Nephron (organoid): ENCODE data around the gene GID4.

Experiments used
- H3K27ac Mint-ChIP-seq, 3 experiments: 2 replicates each; pipeline ENCODE4 v1.8.0; 2020; ENCODE audit warnings: mixed read lengths in 3 of 3, mild to moderate bottlenecking in 2 of 3, moderate library complexity in 1 of 3
- H3K27me3 Mint-ChIP-seq: 2 replicates; pipeline ENCODE4 v1.8.0; 2021; ENCODE audit warnings: low read depth, mild to moderate bottlenecking, moderate library complexity, mixed read lengths
- H3K36me3 Mint-ChIP-seq: 2 replicates; pipeline ENCODE4 v1.8.0; 2020; ENCODE audit warnings: low read depth, mixed read lengths
- H3K4me1 Mint-ChIP-seq: 2 replicates; pipeline ENCODE4 v1.8.0; 2020; ENCODE audit warnings: mixed read lengths
- H3K4me3 Mint-ChIP-seq, 3 experiments: 2 replicates each; pipeline ENCODE4 v1.8.0; 2020; ENCODE audit warnings: mild to moderate bottlenecking in 3 of 3, mixed read lengths in 3 of 3, moderate library complexity in 2 of 3
- H3K9me3 Mint-ChIP-seq: 2 replicates; pipeline ENCODE4 v1.8.0; 2020; ENCODE audit warnings: mixed read lengths
- TF ChIP-seq, protein P1 (sequence below), 3 experiments: fragments of 200-600 bp; sonication (generic); IDR thresholded peaks; one replicate each; pipeline ENCODE4 v1.5.0; 2021; ENCODE audit warnings: antibody characterized with exemption in 3 of 3; ENCODE audit not compliant: unreplicated experiment in 3 of 3

Gene GID4

DNA sequence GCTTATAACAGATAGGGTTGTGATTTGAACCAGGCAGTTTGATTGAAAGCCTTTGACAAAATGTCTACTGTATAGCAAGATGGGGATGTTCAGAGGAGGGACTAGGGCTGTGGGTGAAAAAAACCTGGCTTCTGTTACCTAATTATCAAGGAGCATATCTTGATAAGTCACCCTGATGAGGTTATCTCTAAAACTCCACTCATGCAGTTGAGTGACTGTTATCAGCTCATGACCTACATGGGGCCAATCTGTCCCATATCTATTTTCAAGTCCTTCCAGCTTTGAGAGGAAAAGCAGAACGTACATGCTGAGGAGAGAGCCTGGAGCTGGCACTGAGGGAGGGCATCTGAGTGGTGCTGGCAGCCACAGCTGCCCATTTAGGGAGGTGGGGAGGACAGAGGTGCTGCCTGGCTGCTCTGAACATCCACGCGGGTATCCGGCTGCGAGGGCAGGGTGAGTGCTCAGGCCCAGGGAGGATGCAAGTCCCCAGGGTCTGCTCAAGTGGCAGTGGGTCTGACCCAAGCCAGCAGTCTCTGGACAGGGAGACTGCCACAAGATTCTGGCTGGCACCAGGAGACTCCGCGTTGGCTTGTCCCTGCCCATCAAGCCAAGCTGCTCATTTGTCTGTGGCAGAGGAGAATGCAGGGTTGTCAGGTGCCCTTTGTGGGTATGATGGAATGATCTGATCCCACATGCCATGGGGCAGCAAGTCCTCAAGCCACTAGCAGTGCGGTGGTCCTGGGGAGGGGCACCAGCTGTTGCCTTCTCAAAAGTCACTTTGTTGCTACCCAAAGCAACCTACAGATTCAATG lies 29.4 kb upstream of the GID4 start:
- Mint-ChIP-seq H3K36me3 (peaks cover 11% of the 10 kb centered on the region), H3K9me3 (no peaks in the 10 kb centered on the region), H3K4me3 (no peak overlapping the region), H3K27me3 (peaks cover 5% of the 10 kb centered on the region), H3K27ac (no peak overlapping the region), H3K4me1 (no peaks in the 10 kb centered on the region)
- TF ChIP-seq, protein P1, sequence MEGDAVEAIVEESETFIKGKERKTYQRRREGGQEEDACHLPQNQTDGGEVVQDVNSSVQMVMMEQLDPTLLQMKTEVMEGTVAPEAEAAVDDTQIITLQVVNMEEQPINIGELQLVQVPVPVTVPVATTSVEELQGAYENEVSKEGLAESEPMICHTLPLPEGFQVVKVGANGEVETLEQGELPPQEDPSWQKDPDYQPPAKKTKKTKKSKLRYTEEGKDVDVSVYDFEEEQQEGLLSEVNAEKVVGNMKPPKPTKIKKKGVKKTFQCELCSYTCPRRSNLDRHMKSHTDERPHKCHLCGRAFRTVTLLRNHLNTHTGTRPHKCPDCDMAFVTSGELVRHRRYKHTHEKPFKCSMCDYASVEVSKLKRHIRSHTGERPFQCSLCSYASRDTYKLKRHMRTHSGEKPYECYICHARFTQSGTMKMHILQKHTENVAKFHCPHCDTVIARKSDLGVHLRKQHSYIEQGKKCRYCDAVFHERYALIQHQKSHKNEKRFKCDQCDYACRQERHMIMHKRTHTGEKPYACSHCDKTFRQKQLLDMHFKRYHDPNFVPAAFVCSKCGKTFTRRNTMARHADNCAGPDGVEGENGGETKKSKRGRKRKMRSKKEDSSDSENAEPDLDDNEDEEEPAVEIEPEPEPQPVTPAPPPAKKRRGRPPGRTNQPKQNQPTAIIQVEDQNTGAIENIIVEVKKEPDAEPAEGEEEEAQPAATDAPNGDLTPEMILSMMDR (IDR thresholded peaks at IDR 0.05; ENCODE audit: unreplicated experiment in 3 of 3), result no peak

DNA sequence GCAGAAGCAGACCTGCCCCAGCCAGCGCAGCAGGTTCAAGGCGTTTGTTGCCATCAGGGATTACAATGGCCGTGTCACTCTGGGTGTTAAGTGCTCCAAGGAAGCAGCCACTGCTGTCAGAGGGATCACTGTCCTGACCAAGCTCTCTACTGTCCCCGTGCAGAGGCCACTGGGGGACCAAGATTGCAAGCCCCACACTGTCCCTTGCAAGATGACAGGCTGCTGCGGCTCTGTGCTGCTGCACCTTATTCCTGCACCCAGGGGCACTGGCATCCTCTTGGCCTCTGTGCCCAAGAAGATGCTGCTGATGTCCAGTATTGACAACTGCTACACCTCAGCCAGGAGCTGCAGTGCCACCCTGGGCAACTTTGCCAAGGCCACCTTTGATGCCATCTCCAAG lies 27.9 kb upstream of the GID4 start:
- peaks cover 4% of the 10 kb centered on the region for H3K27me3 Mint-ChIP-seq
- TF ChIP-seq, protein P1 (IDR thresholded peaks at IDR 0.05; ENCODE audit: unreplicated experiment in 3 of 3), result no peak
- H3K4me1 Mint-ChIP-seq, result no peaks in the 10 kb centered on the region
- H3K36me3 Mint-ChIP-seq, result peaks cover 19% of the 10 kb centered on the region
- H3K9me3 Mint-ChIP-seq, result no peaks in the 10 kb centered on the region
- no peak overlapping the region for H3K4me3 Mint-ChIP-seq
- no peak overlapping the region for H3K27ac Mint-ChIP-seq

DNA sequence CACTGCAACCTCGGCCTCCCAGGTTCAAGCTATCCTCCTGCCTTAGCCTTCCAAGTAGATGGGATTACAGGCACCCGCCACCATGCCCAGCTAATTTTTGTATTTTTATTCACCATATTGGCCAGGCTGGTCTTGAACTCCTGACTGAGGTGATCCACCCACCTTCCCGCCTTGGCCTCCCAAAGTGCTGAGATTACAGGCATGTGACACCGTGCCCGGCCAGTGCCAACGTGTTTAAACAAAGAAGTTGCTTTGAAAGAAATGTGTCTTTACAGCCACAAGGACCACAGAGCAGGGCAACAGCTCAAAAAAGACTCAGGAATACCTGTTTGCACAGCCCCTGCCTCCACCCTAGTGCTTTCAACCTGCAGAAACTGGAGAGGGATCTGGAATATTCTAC lies 25.2 kb upstream of the GID4 start:
- peaks cover 23% of the 10 kb centered on the region for H3K36me3 Mint-ChIP-seq
- H3K9me3 Mint-ChIP-seq, result no peaks in the 10 kb centered on the region
- H3K4me3 Mint-ChIP-seq, result no peak overlapping the region
- TF ChIP-seq, protein P1 (IDR thresholded peaks at IDR 0.05; ENCODE audit: unreplicated experiment in 3 of 3), result no peak
- H3K27ac Mint-ChIP-seq, result no peak overlapping the region
- H3K27me3 Mint-ChIP-seq, result no peaks in the 10 kb centered on the region
- H3K4me1 Mint-ChIP-seq, result peaks cover 6% of the 10 kb centered on the region

DNA sequence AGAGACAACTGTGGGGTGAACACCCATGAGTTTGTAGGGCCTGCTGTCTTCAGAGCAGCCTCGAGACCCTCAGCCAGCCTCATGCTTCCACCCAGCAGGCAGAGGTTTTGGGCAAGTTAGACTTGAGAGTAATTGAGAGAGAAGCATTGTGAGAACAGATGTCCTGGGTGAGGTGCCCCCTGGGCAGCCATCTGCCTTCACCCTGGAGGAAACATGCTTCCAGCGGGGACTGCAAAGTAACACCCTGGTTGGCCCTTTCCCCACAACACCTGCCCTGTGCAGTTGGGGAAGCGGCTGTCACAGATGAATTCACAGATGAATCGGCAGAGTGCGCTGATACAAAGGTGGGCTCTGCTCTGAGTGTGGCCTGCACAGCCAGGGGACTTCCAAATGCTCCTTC lies 23.6 kb upstream of the GID4 start:
- H3K9me3 Mint-ChIP-seq, result no peaks in the 10 kb centered on the region
- H3K27me3 Mint-ChIP-seq, result no peaks in the 10 kb centered on the region
- H3K27ac Mint-ChIP-seq, result no peak overlapping the region
- peaks cover 18% of the 10 kb centered on the region for H3K4me1 Mint-ChIP-seq
- no peak overlapping the region for H3K4me3 Mint-ChIP-seq
- H3K36me3 Mint-ChIP-seq, result peaks cover 12% of the 10 kb centered on the region
- TF ChIP-seq, protein P1 (IDR thresholded peaks at IDR 0.05; ENCODE audit: unreplicated experiment in 3 of 3), result no peak

DNA sequence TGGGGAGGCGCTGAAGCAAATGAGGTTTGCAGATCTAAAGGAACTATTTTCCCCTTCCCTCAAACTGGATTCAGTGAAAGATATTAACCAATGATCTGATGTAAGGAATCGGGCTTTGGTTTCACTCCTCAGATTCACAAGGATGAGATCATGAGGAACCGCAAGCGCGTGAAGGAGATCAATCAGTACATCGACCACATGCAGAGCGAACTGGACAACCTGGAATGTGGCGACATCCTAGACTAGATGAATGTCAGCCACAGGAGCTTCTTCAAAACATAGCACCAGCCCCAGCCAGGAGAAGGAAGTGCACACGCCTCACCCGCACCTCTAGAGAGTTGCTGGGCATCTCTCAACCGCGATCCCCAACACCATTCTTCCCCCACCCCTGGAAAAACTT lies 22.8 kb upstream of the GID4 start:
- no peak overlapping the region for H3K27ac Mint-ChIP-seq
- no peaks in the 10 kb centered on the region for H3K27me3 Mint-ChIP-seq
- TF ChIP-seq, protein P1 (IDR thresholded peaks at IDR 0.05; ENCODE audit: unreplicated experiment in 3 of 3), result no peak
- H3K4me3 Mint-ChIP-seq, result no peak overlapping the region
- peaks cover 18% of the 10 kb centered on the region for H3K4me1 Mint-ChIP-seq
- no peaks in the 10 kb centered on the region for H3K9me3 Mint-ChIP-seq
- H3K36me3 Mint-ChIP-seq, result peaks cover 12% of the 10 kb centered on the region

DNA sequence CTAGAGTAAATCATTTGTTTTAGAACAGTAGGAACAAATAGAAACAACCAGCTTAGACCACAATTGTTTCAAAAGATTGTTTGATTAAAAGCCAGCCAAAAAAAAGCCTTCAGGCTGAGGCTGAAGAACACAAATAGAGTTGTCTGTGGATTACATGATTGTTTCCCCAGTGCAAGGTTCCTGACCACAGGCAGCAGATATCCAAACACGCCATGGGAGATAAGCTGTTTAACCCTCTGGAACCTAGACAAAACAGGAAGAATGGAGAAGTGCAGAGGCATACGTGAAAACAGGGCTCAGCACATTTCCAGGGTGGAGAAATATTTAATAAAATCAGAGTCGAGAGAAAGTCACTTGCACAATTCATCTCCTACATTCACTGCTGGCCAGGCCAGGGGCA lies 21.2 kb upstream of the GID4 start:
- TF ChIP-seq, protein P1 (IDR thresholded peaks at IDR 0.05; ENCODE audit: unreplicated experiment in 3 of 3), result no peak
- peak overlapping the region in 2 of 3 experiments; percentile 44 to 81 for H3K27ac Mint-ChIP-seq
- H3K4me1 Mint-ChIP-seq, result peaks cover 18% of the 10 kb centered on the region
- H3K4me3 Mint-ChIP-seq, result no peak overlapping the region
- peaks cover 12% of the 10 kb centered on the region for H3K36me3 Mint-ChIP-seq
- no peaks in the 10 kb centered on the region for H3K9me3 Mint-ChIP-seq
- H3K27me3 Mint-ChIP-seq, result no peaks in the 10 kb centered on the region
